ENCODE data around the gene KCNK10. TPM values are rescaled to one million over a fixed set of nuclear protein-coding genes. Genes with fewer than 3 reads are reported as not detected.

Gene KCNK10
- total and polyA plus RNA-seq, 9 donors = 0.05 TPM; not detected in 8

DNA sequence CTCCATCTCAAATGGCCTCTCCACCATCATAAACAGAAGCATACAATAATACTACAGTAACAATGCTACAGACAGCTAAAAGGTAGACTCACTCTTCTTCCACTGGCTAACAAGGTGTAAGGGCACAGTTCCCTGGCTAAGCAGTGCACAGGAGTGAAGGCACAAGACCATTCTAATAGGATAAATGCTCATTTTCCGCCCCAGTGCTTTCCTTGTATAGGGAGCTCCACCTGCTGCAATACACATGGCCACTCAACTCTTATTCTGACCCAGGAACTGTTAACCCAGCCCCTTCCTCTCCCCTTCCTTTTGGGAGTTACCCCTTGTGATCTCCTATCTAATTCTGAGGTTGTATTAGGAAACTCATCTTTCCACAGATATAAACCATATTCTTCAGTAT lies 124.6 kb downstream of the KCNK10 start:
- no peak overlapping the region for H3K4me3 ChIP-seq
- H3K27me3 ChIP-seq = no peaks in the 10 kb centered on the region
- peaks cover 4% of the 10 kb centered on the region for H3K4me1 ChIP-seq (ENCODE audit: insufficient read depth)
- intact Hi-C loops (cut with DNase I) = loop anchor here in 3 of 4 donors (10.0 kb wide), 1 partner anchor 186 kb away; the partner anchor contains the start of gene SPATA7 (in 3 of the 3)
- no peaks in the 10 kb centered on the region for H3K9me3 ChIP-seq
- 97 to 98% (median 97%) methylated on average over 1 of the region's 1 CpG for whole genome bisulfite sequencing, 3 donors
- H3K27ac ChIP-seq = no peak overlapping the region
- DNase-seq = no peak
- TF ChIP-seq, protein P1, sequence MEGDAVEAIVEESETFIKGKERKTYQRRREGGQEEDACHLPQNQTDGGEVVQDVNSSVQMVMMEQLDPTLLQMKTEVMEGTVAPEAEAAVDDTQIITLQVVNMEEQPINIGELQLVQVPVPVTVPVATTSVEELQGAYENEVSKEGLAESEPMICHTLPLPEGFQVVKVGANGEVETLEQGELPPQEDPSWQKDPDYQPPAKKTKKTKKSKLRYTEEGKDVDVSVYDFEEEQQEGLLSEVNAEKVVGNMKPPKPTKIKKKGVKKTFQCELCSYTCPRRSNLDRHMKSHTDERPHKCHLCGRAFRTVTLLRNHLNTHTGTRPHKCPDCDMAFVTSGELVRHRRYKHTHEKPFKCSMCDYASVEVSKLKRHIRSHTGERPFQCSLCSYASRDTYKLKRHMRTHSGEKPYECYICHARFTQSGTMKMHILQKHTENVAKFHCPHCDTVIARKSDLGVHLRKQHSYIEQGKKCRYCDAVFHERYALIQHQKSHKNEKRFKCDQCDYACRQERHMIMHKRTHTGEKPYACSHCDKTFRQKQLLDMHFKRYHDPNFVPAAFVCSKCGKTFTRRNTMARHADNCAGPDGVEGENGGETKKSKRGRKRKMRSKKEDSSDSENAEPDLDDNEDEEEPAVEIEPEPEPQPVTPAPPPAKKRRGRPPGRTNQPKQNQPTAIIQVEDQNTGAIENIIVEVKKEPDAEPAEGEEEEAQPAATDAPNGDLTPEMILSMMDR (IDR thresholded peaks at IDR 0.05) = no peak
- no peak for TF ChIP-seq EP300 (IDR thresholded peaks at IDR 0.05)
- TF ChIP-seq POLR2A (IDR thresholded peaks at IDR 0.05) = no peak
- H3K36me3 ChIP-seq = no peaks in the 10 kb centered on the region

DNA sequence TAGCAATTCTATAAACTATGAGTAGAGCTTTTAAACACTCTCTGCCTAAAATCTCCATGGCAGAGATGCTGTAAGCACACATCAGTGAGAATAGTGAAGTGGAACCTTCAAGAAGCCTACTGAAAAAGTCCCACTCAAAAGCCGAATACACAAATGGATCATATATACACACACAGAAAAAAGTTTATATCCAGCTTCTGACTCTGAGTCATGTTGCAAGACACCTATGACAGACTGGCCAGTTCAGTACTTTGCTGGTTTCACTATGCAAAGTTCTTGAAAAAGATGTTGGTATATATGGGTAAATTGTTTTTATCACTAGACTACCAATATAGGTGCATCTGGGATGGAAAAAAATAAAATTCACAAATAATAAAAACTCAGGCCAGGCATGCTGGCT lies 126.1 kb downstream of the KCNK10 start:
- H3K4me3 ChIP-seq = no peak overlapping the region
- DNase-seq = no peak
- H3K36me3 ChIP-seq = no peaks in the 10 kb centered on the region
- intact Hi-C loops (cut with DNase I) = loop anchor here in 3 of 4 donors (10.0 kb wide), 1 partner anchor 188 kb away; the partner anchor contains the start of gene SPATA7 (in 3 of the 3)
- no peaks in the 10 kb centered on the region for H3K9me3 ChIP-seq
- TF ChIP-seq, protein P1 (IDR thresholded peaks at IDR 0.05) = no peak
- TF ChIP-seq POLR2A (IDR thresholded peaks at IDR 0.05) (no peak), EP300 (IDR thresholded peaks at IDR 0.05) (no peak)
- no peaks in the 10 kb centered on the region for H3K27me3 ChIP-seq
- peaks cover 1% of the 10 kb centered on the region for H3K4me1 ChIP-seq (ENCODE audit: insufficient read depth)
- 81 to 91% (median 87%) methylated on average over 1 of the region's 1 CpG for WGBS, 3 donors
- H3K27ac ChIP-seq = no peak overlapping the region

DNA sequence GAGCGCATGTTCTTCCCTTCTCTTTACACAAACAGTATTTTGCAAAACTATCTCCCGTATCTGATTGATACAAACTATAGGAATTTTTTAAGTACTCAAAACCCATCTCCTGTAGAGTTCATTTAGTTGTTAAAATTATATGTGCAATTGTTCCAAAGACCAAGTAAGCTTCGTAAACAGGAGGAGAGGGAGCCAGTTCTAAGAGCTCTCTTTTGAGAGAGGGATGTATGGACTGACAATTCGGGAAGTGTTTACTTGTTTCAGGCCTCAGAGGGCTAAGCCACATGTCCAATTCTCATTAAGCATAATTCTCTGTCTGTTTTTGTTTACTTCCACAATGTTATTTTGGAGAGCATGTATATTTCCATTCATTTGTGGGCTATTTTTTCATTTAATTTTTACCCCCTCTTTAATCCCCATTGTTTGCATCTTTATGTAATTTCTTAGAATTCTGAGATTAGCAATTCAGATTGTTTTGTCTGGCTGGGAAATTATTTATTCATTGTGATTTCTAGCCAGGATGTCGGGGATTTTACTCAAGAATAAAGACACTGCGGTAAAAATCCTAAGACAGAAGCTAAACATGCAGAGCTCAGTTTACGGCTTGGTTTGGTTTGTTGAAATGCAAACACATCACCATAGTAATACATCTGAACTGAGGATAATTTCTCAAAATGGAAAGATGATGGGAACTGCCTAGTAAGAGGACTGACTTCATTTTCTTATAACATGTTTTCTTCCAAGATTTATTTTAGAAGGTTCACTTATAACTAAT lies 126.8 kb downstream of the KCNK10 start:
- TF ChIP-seq POLR2A (IDR thresholded peaks at IDR 0.05) = no peak
- TF ChIP-seq, protein P1 (IDR thresholded peaks at IDR 0.05) = no peak
- no peak for TF ChIP-seq EP300 (IDR thresholded peaks at IDR 0.05)
- Histone ChIP-seq H3K36me3 (no peaks in the 10 kb centered on the region), H3K9me3 (no peaks in the 10 kb centered on the region), H3K27me3 (no peaks in the 10 kb centered on the region), H3K4me1 (ENCODE audit: insufficient read depth) (peaks cover 1% of the 10 kb centered on the region), H3K27ac (no peak overlapping the region), H3K4me3 (no peak overlapping the region)
- intact Hi-C loops (cut with DNase I) = loop anchor here in 3 of 4 donors (10.0 kb wide), 1 partner anchor 188 kb away; the partner anchor contains the start of gene SPATA7 (in 3 of the 3)
- WGBS, 3 donors = 12 to 45% (median 21%) methylated on average over 7 of the region's 7 CpGs
- no peak for DNase-seq

DNA sequence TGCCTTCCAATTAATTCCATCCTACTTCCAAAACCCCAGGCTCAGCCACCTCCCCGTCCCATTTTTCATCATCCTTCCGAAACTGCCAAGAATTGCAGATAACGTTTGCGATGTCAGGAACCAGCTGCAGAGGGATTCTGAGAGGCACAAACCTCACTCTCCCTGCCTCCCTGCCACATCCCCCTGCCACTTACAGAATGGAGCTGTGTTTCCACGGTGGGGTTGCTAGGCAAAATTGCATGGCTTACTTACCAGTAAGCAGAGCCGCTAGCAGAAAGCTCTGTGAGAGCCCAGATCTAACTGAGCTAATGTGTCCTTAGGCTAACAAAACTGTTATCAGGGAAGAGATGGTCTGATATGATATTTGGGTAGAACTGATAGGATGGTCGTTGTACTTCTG lies 127.4 kb downstream of the KCNK10 start:
- intact Hi-C loops (cut with DNase I) = loop anchor here in 3 of 4 donors (10.0 kb wide), 1 partner anchor 189 kb away; the partner anchor contains the start of gene SPATA7 (in 3 of the 3)
- no peaks in the 10 kb centered on the region for H3K27me3 ChIP-seq
- TF ChIP-seq EP300 (IDR thresholded peaks at IDR 0.05) = no peak
- no peaks in the 10 kb centered on the region for H3K9me3 ChIP-seq
- WGBS, 3 donors = 5 to 13% (median 9%) methylated on average over 7 of the region's 7 CpGs
- no peak for DNase-seq
- no peaks in the 10 kb centered on the region for H3K36me3 ChIP-seq
- peaks cover 1% of the 10 kb centered on the region for H3K4me1 ChIP-seq (ENCODE audit: insufficient read depth)
- H3K27ac ChIP-seq = no peak overlapping the region
- no peak overlapping the region for H3K4me3 ChIP-seq

DNA sequence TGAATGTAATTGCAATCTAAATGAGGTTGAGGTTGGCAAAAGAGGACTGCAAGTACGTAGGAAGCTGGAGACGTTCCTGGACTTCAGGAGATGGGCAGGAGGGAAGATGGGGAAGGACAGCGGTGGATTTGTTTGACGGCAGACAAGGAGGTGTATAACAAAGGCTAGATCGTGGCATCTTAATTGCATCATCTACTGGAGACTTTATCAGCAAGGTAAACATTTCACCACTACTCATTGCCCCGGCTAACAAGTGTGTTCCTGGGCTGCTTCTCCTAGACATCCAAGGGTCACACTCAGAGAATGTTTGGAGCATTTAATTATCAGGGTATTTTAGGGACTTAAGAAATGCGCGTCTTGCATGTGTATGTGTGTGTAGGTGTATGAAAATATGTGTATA lies 128.5 kb downstream of the KCNK10 start:
- Histone ChIP-seq H3K4me1 (ENCODE audit: insufficient read depth) (peaks cover 1% of the 10 kb centered on the region), H3K36me3 (no peaks in the 10 kb centered on the region), H3K27ac (no peak overlapping the region), H3K9me3 (no peaks in the 10 kb centered on the region), H3K4me3 (no peak overlapping the region), H3K27me3 (no peaks in the 10 kb centered on the region)
- 59 to 61% (median 59%) methylated on average over 8 of the region's 8 CpGs for WGBS, 3 donors
- intact Hi-C loops (cut with DNase I) = loop anchor here in 3 of 4 donors (10.0 kb wide), 1 partner anchor 190 kb away; the partner anchor contains the start of gene SPATA7 (in 3 of the 3)
- TF ChIP-seq POLR2A (IDR thresholded peaks at IDR 0.05) (no peak), EP300 (IDR thresholded peaks at IDR 0.05) (no peak)
- TF ChIP-seq, protein P1 (IDR thresholded peaks at IDR 0.05) = no peak
- DNase-seq = no peak

Data from ovary (tissue), 9 donors.